DMS153 treated with DMSO at 0.1 percent for 48 hours (cell line): ENCODE results near the gene SDF4.

ENCODE experiments used
- DNase-seq: peaks from one replicate; lab custom pipeline; 2025; ENCODE audit not compliant: unreplicated experiment; lab: John Stamatoyannopoulos, UW

Gene SDF4

GRCh38 chr1:1229770-1230169 is 2.0 kb downstream of the SDF4 start:
- DNase-seq = no peak

DNA sequence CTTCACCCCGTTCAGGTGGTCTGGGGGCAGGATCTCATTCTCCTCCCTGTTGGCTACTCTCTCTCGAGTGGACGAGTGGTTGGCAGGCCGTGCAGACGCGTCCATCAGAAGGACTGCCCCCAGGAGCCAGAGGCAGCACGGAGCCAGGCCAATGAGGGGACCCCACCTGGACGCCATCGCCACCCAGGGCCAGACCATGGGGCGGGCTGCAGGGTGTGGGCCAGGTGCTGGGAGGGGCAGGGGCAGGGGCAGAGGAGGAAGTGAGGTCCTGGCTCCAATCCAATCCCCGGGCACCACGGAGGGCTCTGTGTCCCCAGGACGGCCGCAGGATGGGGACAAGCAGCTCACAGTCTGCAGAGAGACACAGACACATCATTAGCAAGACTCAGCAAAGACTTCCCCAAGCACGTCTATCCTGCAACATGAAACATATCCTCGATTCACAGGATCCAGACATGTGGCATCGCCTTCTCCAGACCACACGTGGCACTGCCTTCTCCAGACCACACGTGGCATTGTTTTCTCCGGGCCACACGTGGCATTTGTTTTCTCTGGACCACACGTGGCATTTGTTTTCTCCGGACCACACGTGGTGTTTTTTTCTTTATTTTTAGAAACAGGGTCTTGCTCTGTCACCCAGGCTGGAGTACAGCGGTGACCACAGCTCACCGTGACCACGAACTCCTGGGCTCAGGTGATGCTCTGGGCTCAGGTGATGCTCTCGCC is 3.0 kb downstream of the SDF4 start:
- no peak for DNase-seq

DNA sequence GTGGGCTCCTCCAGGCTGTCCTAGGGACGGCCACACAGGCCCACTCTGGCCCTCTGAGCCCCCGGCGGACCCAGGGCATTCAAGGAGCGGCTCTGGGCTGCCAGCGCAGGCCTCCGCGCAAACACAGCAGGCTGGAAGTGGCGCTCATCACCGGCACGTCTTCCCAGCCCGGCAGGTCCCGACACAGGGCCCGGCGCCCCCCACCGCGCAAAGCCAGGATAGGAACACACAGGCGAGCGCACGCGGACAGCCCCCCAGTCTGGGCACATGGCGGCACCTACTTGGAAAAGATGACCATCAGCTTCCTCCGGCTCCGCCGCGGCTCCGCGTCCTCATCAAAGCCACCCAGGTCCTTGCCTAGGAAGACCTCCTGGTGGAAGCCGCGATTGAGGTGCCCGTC is 3.6 kb downstream of the SDF4 start:
- DNase-seq = no peak

DNA sequence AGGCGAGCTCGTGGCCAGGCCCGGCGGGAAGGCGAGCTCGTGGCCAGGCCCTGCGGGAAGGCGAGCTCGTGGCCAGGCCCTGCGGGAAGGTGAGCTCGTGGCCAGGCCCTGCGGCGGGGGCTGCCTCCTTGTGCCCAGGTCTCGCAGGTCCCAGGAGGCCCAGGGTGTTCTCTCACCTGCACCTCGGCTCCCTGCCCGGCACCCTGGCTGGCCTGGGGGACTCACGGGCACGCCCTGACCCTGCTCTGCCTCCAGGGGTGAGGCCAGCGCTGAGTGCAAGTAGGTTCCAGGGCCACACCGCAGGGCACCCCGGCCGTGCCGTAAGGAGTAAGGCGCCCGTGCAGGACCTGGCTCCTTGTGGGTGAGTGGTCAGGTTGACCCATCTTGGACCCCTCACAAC is 4.4 kb downstream of the SDF4 start:
- DNase-seq = no peak

DNA sequence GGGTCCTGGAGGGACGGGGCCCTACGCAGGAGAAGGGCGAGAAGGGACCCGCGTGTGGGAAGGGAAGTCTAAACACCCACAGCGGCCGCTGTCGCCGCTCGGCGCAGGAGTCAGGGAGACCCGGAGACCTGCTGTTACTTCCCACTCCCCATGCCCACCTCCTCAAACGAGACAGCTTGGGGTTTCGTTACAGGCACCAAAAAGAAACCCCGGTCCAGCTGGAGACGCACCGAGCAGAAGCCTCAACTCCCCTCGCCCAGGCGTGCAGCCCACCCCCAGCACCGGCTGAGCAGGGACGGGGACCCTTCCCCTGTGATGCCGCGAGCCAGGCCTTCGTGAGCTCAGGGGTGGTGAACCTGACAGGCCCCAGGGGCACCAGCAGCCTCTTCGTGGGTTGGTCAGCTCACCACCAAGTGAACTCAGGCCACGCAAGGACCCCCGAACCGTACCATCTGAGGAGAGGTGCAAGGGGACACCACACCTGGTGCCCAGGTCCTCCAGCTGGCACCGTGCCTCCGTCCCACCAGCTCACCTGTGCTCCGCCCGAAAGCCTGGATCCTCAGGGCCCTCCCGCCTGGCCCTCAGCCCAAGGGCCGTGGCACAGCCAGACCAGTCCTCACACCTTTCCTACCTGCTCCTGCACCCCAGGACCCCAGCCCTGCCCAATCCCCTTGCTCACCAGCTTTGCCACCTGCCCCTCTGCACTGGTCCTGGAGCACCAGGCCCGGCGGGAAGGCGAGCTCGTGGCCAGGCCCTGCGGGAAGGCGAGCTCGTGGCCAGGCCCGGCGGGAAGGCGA is 5.0 kb downstream of the SDF4 start:
- DNase-seq = no peak

DNA sequence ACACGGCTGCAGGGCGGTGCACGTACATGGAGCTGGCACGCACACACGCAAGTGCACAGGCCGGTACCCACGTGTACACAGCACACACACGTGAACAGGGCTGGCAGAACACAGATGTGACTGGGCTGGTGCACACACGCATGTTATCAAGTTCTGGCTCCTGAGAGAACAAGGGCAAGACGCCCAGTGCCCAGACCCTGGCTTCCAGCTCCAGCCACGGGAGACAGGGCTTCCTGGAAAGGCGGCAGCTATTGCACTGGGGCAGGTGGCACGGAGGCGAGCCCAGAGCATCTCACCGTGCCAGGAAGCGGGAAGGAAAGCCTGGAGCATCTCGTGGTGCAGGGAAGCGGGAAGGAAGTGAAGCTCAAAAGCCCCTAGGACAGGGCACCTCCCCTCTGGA is 5.9 kb downstream of the SDF4 start:
- DNase-seq = no peak

DNA sequence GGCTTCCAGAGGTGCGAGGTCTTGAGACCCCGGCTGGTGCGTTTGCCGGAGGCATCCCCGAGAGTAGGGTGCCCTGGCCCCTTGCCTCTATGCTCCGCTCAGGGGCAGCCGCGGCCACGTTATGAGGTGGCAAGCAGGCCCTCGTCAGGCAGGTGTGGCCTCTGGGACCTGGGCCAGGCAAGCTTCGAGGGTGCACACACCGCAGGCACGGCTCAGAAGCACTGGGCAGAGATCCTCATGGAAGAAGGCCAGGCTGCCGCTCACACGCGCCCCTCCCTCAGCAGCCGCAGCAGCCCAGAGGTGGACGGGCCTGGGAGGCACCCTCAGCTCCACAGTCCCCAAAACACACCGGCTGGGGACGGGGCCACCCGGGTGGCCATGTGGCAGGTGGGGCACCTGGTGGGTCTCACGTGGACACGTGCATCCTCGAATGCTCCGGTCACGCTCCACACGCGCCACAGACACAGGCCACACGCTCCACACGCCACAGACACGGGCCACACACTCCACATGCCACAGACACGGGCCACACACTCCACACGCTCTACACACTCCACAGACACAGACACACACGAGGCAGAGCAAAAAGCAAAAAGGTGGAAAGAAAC is 6.5 kb downstream of the SDF4 start:
- DNase-seq = no peak

GRCh38 chr1:1223891-1224290 is 7.9 kb downstream of the SDF4 start:
- no peak for DNase-seq

GRCh38 chr1:1223321-1223720 is 8.5 kb downstream of the SDF4 start:
- no peak for DNase-seq

DNA sequence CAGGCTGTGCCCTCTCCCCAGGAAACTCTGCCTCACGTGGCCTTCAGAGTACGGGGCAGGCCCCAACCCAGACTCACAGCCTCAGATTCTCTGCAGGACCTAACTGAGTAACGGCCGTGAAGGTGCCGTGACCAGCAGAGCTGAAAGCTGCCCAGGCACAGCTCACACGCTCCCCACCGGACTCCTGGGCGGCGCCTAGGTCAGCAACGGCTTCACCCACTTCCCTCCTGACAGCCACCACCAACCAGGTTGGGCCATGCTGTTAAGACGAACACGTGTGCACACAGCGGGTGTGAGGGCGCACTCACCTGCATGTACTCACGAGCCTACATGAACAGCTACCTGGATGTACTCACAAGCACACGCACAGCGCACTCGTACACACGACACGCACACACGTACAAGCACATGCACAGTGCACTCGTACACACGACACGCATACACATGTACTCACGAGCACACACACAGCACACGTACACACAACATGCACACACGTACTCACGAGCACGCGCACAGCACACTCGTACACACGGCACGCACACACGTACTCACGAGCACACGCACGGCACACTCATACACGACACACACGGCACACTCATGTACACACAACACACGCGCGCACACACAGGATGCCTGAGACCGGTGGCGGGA is 9.1 kb downstream of the SDF4 start:
- no peak for DNase-seq

DNA sequence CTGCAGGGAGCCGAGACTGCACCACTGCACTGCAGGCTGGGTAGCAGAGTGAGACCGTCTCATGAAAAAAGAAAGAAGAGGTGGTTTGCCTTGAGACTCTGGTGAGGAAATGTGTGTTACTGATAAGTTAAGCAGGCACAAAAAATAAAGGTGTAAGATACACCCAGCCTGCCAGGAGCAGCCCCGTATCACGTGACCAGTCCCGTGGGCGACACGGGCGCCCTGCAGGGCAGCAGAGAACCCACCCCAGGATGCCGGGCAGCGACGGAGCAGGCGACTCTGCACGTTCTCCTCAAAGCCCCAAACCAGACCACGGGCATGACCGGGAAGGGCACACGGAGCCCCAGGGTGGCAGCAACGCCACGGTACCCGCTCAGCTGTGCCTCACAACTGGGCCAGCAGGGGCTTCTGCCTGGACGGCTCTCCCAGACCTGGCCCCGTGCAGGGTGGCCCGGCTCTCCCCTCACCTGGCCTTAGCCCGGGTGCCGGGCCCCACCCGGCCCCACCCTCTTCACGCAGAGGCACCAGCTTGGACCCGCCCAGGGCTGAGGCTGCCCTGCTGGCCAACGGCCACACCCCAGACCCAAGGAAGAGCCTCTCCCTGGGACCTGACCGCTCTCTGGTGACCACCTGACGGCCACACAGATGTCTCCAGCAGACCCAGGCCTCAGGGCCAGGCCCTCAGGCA is 9.8 kb downstream of the SDF4 start:
- no peak for DNase-seq

GRCh38 chr1:1220197-1220596 is 11.6 kb downstream of the SDF4 start:
- no peak for DNase-seq

- no peak for DNase-seq
These were observed 12.5 kb downstream of the SDF4 start for GRCh38 chr1:1219341-1219740.

GRCh38 chr1:1218524-1219200 is 13.1 kb downstream of the SDF4 start:
- DNase-seq = no peak

DNA sequence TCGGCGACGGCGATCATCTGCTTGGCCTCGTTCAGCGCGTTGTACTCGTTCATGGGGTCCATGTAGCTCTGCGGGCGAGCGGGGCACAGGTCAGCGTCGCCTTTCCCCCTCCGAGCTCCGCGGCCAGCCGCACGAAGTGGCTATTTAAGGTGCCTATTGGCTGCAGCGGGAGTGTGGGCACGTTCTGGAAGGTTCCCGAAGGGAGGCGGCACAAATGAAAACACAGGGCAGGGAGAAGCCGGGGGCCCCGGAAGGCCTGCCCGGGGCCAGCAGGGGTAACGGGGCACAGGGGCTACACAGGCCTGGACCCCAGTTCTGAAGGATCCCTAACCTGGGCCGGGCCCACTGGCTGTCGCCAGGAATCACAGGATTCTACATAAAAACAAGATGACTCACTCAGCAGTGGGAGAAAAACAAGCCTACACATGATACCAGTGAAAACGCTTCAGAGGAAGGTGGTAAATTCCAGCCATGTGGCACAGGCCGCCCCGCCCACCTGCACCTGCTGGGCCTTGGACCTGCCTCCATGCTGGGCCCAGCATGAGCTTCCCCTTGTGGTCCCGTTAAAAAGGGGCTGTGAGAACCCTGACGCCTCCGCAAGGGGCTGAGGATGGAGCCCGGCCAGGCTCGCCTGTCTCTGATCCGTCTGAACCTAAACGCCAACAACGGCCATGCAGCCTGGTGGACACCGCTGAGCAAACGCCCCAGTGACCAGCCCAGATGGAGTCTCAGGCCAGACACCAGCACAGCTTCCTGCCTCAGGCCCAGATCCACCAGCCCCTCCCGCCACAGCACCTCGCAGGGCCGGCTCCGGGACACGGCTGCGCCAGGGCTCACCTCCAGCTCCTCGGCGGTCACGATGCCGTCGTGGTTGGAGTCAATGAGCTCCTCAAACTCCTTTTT is 13.9 kb downstream of the SDF4 start:
- no peak for DNase-seq

- no peak for DNase-seq
These were observed 14.8 kb downstream of the SDF4 start for GRCh38 chr1:1216770-1217620.

DNA sequence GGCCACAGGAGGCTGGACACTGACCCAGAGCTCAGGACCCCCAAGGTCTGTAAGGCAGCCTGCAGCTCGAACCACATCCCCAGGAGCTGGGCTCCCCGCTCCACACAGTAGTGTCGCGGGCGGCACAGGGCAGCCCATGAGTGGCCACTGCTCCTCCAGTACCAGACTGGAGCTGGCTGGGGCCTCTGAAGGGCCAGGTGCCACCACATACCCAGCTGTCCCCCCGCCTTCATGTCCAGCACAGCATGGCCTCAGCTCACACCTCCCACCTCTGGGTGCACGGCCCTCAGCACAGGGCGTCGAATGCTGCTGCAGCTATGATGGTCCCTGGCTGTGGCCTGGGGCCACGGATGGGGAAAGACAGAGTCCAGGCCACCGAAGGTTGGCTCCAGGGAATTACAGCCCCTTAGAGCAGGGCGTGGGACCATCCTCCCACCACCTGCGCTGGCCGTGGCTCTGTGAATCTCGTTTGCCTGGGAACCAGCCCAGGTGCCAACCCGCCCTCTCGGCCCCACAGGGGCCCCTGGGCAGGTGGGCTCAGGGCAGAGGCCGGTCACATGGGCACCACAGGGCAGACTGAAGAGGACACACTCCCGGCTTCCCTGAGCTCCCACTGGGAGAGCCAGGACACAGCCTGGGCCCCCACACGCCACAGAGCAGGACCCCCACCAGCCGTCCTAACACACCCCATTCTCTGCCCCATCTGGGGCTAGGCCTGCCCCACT is 15.8 kb downstream of the SDF4 start:
- no peak for DNase-seq

DNA sequence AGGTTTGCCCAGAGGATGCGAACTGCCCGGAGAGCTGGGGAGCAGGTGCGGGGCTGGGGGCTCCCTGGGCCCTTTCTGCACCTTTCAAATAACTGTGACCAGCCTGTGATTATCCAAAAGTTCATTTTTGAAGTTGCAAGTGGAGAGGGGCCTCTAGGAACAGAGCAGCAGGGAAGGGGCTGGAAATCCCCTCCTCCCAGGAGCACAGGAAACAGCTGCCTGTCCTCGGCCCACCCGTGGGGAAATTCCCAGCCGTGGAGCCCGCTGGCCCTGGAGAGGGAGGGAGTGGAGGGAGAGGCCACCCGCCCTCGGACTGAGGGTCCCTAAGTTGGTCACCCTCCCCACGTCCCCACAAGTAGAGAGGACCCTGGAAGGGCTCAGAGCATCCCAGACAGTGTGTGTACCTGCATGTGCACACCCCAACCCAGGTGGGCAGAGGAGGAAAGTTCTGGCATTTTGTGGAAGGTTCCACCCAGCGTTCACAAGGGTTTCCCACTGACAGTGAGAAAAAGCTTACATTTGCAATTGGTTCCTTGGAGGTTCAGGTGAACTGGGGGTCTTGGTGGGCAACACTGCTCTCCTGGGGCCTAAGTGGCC is 16.6 kb downstream of the SDF4 start:
- no peak for DNase-seq
